T-helper 1 cell treated with Interleukin-12 subunit alpha and Interleukin-12 subunit beta and Interleukin-4 antibody, amounts not matched to agents 30 μg/mL and 1 μg/mL, for 36 hours (primary cell): ENCODE measurements around the gene ADGRL1.

Source experiments
- H3K27ac Mint-ChIP-seq: one replicate; pipeline ENCODE4 v1.8.0; 2021; ENCODE audit warnings: mild to moderate bottlenecking, mixed read lengths
- H3K27me3 Mint-ChIP-seq: one replicate; pipeline ENCODE4 v1.8.0; 2021; ENCODE audit warnings: low read depth, mixed read lengths
- H3K36me3 Mint-ChIP-seq: one replicate; pipeline ENCODE4 v1.8.0; 2021; ENCODE audit warnings: low read depth, mixed read lengths
- H3K4me1 Mint-ChIP-seq: one replicate; pipeline ENCODE4 v1.8.0; 2021; ENCODE audit warnings: low read depth, mixed read lengths
- H3K4me3 Mint-ChIP-seq: one replicate; pipeline ENCODE4 v1.8.0; 2021; ENCODE audit warnings: mild to moderate bottlenecking, moderate library complexity, mixed read lengths
- H3K9me3 Mint-ChIP-seq: one replicate; pipeline ENCODE4 v1.8.0; 2021; ENCODE audit warnings: mixed read lengths

Gene ADGRL1

GRCh38 chr19:14114439-14114838 is 91.5 kb downstream of the ADGRL1 start:
- Mint-ChIP-seq H3K27ac (no peak overlapping the region), H3K4me3 (no peak overlapping the region), H3K36me3 (no peaks in the 10 kb centered on the region), H3K27me3 (no peaks in the 10 kb centered on the region), H3K9me3 (no peaks in the 10 kb centered on the region), H3K4me1 (peaks cover 30% of the 10 kb centered on the region)

DNA sequence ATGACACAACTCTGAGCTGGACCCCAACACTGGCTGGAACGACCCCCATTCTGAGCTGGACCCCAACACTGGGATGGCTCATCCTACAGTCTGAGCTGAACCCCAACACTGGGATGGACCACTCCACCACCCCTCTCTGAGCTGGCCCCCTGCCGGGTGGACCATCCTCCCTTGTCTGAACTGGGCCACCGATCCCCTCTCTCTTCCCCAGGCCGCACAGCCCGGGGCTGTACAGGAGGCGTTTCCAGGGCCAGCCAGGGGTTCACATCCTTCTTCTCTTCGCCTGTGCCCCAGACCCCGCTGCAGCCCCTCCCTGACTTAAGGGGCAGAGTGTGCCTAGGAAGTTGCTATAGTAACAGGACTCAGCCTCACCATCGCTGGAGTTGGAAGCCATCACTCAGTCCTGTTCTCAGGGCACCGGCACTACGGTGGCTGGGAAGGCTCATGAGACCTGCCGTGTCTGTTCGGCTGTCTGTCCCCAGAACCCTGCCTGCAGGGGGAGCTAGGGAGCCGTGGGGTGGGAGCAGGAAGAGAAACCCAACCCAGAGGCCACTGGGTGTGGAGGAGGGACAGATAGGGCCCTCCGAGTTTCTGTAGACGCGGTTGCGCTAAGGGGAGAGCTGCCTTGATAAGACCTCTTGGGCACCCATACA is 92.1 kb downstream of the ADGRL1 start:
- no peaks in the 10 kb centered on the region for H3K27me3 Mint-ChIP-seq
- no peak overlapping the region for H3K4me3 Mint-ChIP-seq
- no peaks in the 10 kb centered on the region for H3K36me3 Mint-ChIP-seq
- peaks cover 26% of the 10 kb centered on the region for H3K4me1 Mint-ChIP-seq
- no peak overlapping the region for H3K27ac Mint-ChIP-seq
- no peaks in the 10 kb centered on the region for H3K9me3 Mint-ChIP-seq

DNA sequence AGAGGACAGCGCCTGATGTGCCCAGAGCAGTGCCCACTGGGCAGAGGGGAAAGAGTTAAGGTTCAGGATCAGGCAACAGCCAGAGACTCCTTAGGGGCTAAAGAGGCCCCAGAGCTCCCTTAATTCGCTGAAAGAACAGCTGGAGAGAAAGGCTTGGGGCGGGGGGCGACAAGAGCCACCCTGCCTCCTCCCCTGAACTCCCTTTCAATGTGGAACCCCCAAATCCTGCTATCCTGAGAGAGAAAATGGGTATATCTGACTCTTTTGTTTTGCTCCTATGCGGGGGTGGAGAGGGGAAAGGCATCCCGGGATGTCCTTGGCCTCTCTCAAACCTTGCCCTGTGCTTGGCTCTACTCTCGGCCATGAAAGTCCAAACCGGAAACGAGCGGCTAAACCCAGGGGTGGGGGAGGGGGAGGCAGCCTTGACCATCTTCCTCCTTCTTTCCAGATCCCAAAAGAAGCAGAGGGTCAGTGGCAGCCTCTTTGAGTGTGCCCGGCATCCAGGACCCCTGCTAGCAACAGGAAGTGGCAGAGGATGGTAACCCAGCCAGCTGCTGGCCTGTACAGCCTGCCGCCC is 93.1 kb downstream of the ADGRL1 start:
- no peak overlapping the region for H3K27ac Mint-ChIP-seq
- no peaks in the 10 kb centered on the region for H3K9me3 Mint-ChIP-seq
- H3K4me3 Mint-ChIP-seq: no peak overlapping the region
- peaks cover 20% of the 10 kb centered on the region for H3K4me1 Mint-ChIP-seq
- H3K36me3 Mint-ChIP-seq: no peaks in the 10 kb centered on the region
- H3K27me3 Mint-ChIP-seq: no peaks in the 10 kb centered on the region

GRCh38 chr19:14112051-14112808 is 93.7 kb downstream of the ADGRL1 start:
- no peaks in the 10 kb centered on the region for H3K27me3 Mint-ChIP-seq
- H3K27ac Mint-ChIP-seq: no peak overlapping the region
- H3K9me3 Mint-ChIP-seq: no peaks in the 10 kb centered on the region
- H3K36me3 Mint-ChIP-seq: peaks cover 2% of the 10 kb centered on the region
- H3K4me3 Mint-ChIP-seq: no peak overlapping the region
- H3K4me1 Mint-ChIP-seq: peaks cover 20% of the 10 kb centered on the region

DNA sequence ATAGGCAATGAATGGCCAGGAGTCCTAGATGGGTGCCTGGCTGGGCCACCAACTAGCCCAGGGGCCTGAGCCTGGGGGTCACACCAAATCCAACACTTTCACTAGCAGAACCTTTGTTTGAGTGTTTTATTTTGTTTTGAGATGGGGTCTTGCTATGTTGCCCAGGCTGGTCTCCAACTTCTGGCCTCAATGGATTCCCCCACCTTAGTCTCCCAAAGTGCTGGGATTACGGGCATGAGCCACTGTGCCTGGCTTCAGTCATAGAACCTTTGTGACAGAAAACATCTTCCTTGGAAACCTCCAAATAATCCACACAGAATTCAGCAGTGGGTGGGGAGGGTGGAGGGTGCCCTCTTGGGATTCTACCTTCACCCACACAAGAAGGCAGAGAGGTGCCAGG is 94.5 kb downstream of the ADGRL1 start:
- no peak overlapping the region for H3K27ac Mint-ChIP-seq
- H3K9me3 Mint-ChIP-seq: no peaks in the 10 kb centered on the region
- no peak overlapping the region for H3K4me3 Mint-ChIP-seq
- peaks cover 15% of the 10 kb centered on the region for H3K4me1 Mint-ChIP-seq
- H3K27me3 Mint-ChIP-seq: no peaks in the 10 kb centered on the region
- H3K36me3 Mint-ChIP-seq: peaks cover 3% of the 10 kb centered on the region

DNA sequence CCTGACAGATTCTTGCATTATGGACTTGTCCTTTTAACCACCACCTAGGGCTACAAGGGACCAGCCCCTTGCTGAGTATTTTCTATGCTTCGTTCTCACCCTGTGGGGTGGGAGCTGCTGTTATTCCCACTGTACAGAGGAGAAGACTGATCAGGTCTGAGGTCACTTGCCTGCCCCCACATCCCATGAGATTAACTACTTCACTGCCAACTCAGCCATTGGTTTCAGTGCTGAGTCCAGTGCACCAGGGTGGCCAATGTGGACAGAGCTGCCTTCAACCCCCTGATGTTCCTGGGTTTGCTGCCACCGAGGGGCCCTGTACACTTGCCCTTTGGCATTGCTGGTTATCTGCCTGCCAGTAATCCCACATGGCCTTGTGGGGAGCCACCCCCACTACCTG is 95.3 kb downstream of the ADGRL1 start:
- peaks cover 6% of the 10 kb centered on the region for H3K4me1 Mint-ChIP-seq
- no peaks in the 10 kb centered on the region for H3K27me3 Mint-ChIP-seq
- no peak overlapping the region for H3K4me3 Mint-ChIP-seq
- H3K9me3 Mint-ChIP-seq: no peaks in the 10 kb centered on the region
- no peak overlapping the region for H3K27ac Mint-ChIP-seq
- H3K36me3 Mint-ChIP-seq: peaks cover 3% of the 10 kb centered on the region

- Mint-ChIP-seq H3K4me1 (no peaks in the 10 kb centered on the region), H3K4me3 (no peak overlapping the region), H3K9me3 (no peaks in the 10 kb centered on the region), H3K36me3 (peaks cover 6% of the 10 kb centered on the region), H3K27ac (no peak overlapping the region), H3K27me3 (no peaks in the 10 kb centered on the region)
These were observed 98.1 kb downstream of the ADGRL1 start for GRCh38 chr19:14107581-14108461.

DNA sequence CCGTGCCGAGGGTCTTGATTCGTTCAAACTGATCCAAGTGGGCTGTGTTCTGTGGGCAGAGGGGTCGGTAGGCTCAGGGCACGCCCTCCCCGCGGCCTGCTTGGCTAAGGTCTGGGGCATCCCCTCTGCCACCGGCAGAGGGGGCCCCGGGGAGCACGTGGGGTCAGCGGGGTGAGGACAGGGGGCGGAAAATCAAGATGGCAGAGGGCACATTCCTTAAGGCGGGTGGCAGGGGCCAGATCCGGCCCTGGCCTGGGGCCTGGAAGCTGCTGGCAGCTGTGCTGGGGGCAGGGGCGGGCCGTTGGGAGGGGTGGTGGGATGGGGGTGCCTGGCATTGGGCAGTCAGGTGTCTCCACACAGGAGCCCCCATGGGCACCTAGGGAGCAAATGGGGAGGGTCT is 99.1 kb downstream of the ADGRL1 start:
- Mint-ChIP-seq H3K36me3 (peaks cover 6% of the 10 kb centered on the region), H3K27me3 (no peaks in the 10 kb centered on the region), H3K4me1 (no peaks in the 10 kb centered on the region), H3K4me3 (no peak overlapping the region), H3K9me3 (no peaks in the 10 kb centered on the region), H3K27ac (no peak overlapping the region)

DNA sequence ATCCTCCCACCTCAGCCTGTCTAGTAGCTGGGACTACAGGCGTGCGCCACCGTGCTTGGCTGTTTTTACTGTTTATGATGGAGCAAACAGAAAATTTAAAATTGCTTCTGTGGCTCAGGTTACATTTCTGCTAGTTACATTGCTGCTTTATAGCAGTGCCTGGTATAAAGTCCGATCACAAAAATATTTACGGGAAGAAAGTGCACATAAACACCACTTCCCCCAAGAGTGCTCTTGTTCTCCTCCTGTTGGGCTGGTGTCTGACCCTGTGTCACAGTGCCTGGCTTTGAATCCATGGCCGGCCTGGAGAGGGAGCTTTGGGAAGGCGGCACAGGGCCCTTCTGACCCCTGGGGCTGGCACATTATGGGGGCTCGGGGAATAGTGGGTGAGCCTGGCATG is 100.3 kb downstream of the ADGRL1 start:
- Mint-ChIP-seq H3K4me3 (no peak overlapping the region), H3K36me3 (peaks cover 10% of the 10 kb centered on the region), H3K27ac (no peak overlapping the region), H3K4me1 (no peaks in the 10 kb centered on the region), H3K27me3 (no peaks in the 10 kb centered on the region), H3K9me3 (no peaks in the 10 kb centered on the region)

DNA sequence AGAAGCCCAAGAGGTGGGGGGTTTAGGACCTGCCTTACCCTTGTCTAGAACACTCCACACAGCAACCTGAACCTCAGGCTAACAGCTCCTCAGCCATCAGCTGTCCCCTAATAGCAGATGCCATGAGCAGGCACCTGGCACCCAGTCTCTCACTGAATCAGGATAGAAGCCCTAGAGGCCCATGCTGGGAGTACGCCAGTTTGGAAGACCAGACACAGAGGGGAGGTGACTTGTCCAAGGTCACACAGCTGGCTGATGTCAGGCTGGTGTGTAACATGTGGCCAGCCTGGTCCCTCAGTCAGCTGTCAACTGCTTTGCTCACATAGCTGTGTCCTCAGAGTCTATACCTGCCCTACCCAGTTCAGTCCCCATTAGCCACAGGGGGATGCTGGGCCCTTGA is 102.7 kb downstream of the ADGRL1 start:
- Mint-ChIP-seq H3K4me3 (no peak overlapping the region), H3K9me3 (no peaks in the 10 kb centered on the region), H3K4me1 (no peaks in the 10 kb centered on the region), H3K36me3 (peaks cover 10% of the 10 kb centered on the region), H3K27me3 (no peaks in the 10 kb centered on the region), H3K27ac (no peak overlapping the region)

- Mint-ChIP-seq H3K9me3 (no peaks in the 10 kb centered on the region), H3K27ac (no peak overlapping the region), H3K4me1 (no peaks in the 10 kb centered on the region), H3K4me3 (no peak overlapping the region), H3K27me3 (no peaks in the 10 kb centered on the region), H3K36me3 (peaks cover 10% of the 10 kb centered on the region)
These were observed 103.2 kb downstream of the ADGRL1 start for GRCh38 chr19:14102756-14103155.

DNA sequence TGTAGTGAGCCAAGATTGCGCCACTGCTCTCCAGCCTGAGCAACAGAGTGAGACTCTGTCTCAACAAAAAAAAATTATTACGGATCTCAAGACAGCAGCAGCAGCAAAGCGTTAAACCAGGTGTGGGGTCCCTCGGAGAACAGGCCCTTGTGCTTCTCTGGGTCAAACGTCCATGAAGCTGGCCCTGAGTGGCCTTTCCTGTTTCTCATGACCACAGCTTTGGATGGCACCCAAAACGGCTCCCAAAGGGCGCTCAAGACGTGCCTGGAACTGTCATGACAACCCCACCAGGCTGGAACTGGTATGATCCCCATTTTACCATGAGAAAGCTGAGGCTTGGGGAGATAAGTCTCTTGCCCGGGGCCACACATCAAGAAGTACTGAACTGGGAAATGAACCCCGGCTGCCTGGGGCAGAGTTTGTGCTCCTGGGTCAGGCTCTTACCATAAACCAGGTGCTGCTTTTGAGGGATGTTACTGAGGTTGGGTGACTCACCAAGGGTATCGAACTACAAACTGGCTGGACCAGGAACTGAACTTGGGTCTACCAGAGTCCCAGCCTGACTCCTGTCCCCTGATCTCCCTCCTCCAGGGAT is 103.8 kb downstream of the ADGRL1 start:
- Mint-ChIP-seq H3K27ac (no peak overlapping the region), H3K9me3 (no peaks in the 10 kb centered on the region), H3K4me3 (no peak overlapping the region), H3K36me3 (peaks cover 10% of the 10 kb centered on the region), H3K27me3 (no peaks in the 10 kb centered on the region), H3K4me1 (no peaks in the 10 kb centered on the region)

DNA sequence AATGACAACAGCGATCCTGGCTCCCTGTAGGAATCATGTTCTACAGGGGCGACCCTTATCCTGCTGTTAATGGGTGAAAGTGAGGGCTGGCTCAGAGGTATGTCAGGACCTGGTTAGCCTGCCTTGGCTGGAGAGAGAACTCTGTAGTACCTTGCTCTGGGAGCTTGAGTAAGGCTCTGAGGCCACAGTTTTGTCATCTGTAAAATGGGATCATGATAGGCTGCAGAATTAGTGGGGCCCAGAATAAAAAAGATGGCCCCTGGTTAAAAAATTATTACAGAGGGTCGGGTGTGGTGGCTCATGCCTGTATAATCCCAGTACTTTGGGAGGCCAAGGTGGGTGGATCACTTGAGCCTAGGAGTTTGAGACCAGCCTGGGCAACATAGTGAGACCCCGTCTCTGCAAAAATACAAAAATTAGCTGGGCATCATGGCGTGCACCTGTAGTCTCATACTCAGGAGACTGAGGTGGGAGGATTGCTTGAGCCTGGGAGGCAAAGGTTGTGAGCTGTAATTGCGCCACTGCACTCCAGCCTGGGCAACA is 104.9 kb downstream of the ADGRL1 start:
- no peaks in the 10 kb centered on the region for H3K9me3 Mint-ChIP-seq
- H3K4me1 Mint-ChIP-seq: no peaks in the 10 kb centered on the region
- no peak overlapping the region for H3K4me3 Mint-ChIP-seq
- peaks cover 13% of the 10 kb centered on the region for H3K36me3 Mint-ChIP-seq
- no peak overlapping the region for H3K27ac Mint-ChIP-seq
- H3K27me3 Mint-ChIP-seq: no peaks in the 10 kb centered on the region
